Adrenal gland (tissue), 12 donors: ENCODE measurements around the gene HSDL2. TPM values are rescaled to one million over a fixed set of nuclear protein-coding genes. Genes with fewer than 3 reads are reported as not detected.

Experiments used
- DNase-seq, 7 donors: peaks; one replicate each; pipeline ENCODE4 v3.0.0-alpha.2; 2019 to 2020
- H3K27ac ChIP-seq, 5 donors: fragments of 200-600 bp; sonication (generic) in 4 of 5; 1 replicate in 3 of 5; 2 replicates in 2 of 5; pipeline versions ENCODE4 v1.5.1 to v1.8.0; 2016 to 2020; ENCODE audit warnings: mild to moderate bottlenecking in 1 of 5
- H3K27me3 ChIP-seq: fragments of 200-600 bp; 2 replicates; pipeline ENCODE4 v1.8.0; 2021
- H3K36me3 ChIP-seq, 2 donors: fragments of 200-600 bp; replicated peaks in 1 of 2; 1 replicate in 1 of 2; 2 replicates in 1 of 2; pipeline versions ENCODE4 v1.5.1 to v1.8.0; 2018 to 2022
- H3K4me1 ChIP-seq, 2 donors: fragments of 200-600 bp; replicated peaks in 1 of 2; 1 replicate in 1 of 2; 2 replicates in 1 of 2; pipeline versions ENCODE4 v1.5.1 to v1.8.0; 2018 to 2021
- H3K4me3 ChIP-seq, 4 donors: fragments of 200-600 bp; sonication (generic) in 3 of 4; one replicate each; pipeline ENCODE4 v1.5.1; 2016 to 2018
- H3K9me3 ChIP-seq, 3 donors: fragments of 200-600 bp; sonication (generic) in 1 of 3; replicated peaks in 1 of 3; 1 replicate in 2 of 3; 2 replicates in 1 of 3; pipeline versions ENCODE4 v1.5.1 to v1.8.0; 2016 to 2021
- CTCF ChIP-seq, 6 experiments: fragments of 450-650 bp in 4 of 6; fragments of 200-600 bp in 2 of 6; sonication (generic) in 1 of 6; IDR thresholded peaks; 1 replicate in 5 of 6; 2 replicates in 1 of 6; pipeline versions ENCODE4 v1.5.1 to v1.8.0; 2016 to 2021; ENCODE audit warnings: antibody characterized with exemption in 6 of 6, mild to moderate bottlenecking in 2 of 6, moderate library complexity in 1 of 6
- POLR2A ChIP-seq, 2 donors: fragments of 450-650 bp; IDR thresholded peaks; one replicate each; pipeline ENCODE4 v1.6.1; 2017; ENCODE audit warnings: antibody characterized with exemption in 2 of 2, mild to moderate bottlenecking in 2 of 2, moderate library complexity in 1 of 2
- WGBS, 4 donors: extraction: QIAGEN DNeasy Blood & Tissue Kit in 2 of 4; methylation state at CpG; one replicate each; pipeline versions ENCODE4 v1.1.5 to v1.1.7; 2013 to 2017; 5-methylcytosine and 5-hydroxymethylcytosine counted together
- intact Hi-C, 2 donors: fragments of 100-400 bp; cut with DNase I; formaldehyde crosslinking; loops; one replicate each; pipeline versions ENCODE4 v1.14.1 to v1.15.0; 2022 to 2023
- polyA plus RNA-seq, 3 donors: library from polyadenylated mRNA; stranded (reverse); fragments of 200-250 nt in 2 of 3; fragments of 350-450 nt in 1 of 3; fragmentation: Illumina TruSeq in 1 of 3; extraction: RNeasy Lipid Tissue Mini Kit (QIAGEN cat#74804) in 1 of 3; gene quantifications; one replicate each; pipeline ENCODE4 v1.2.3, GENCODE V29; 2013 to 2014
- total RNA-seq, 9 donors: library from RNA; depleted of rRNA in 4 of 9; stranded (reverse); fragments of >200 nt in 4 of 9; fragments of 120-200 nt in 1 of 9; fragmentation: NEBNext Ultra II Directional in 1 of 9; extraction: Animal tissue kit (Norgen Biotek cat#: 25700) in 1 of 9; gene quantifications; one replicate each; pipeline versions ENCODE4 v1.1.0 to v1.2.4, GENCODE V29; 2013 to 2023
- donor health status: healthy with polysubstance abuse.
- donor health status: Bipolar disorder and iron deficiency.
- donor health status: DM: yes; HTN: yes; CAD: no.
- donor health status: DM: no; HTN: no; CAD: no.
- donor health status: DM: no; HTN: no; CAD: no.
- donor health status: DM: yes; HTN: yes; CAD: no.

The HSDL2 gene
- total and polyA plus RNA-seq, 12 donors = 43.8 to 127 (median 85.2) TPM

GRCh38 chr9:112332977-112333638 is 46.8 kb upstream of the HSDL2 start, which contains the start of gene PTBP3:
Gene PTBP3, minus strand, starts transcription at chr9:112333619. Its CDS starts 35,754 bp downstream, at chr9:112297865.
- 0 to 2% (median 0%) methylated on average over 24 to 90 of the region's 90 CpGs; no CpG with 5 or more reads in 1 of the 4 donors for WGBS, 4 donors
- DNase-seq = peak; percentile 75 to 87 (median 81)
- Histone ChIP-seq H3K36me3 (no peaks in the 10 kb centered on the region), H3K9me3 (no peaks in the 10 kb centered on the region), H3K4me1 (peaks cover 3 to 34% of the 10 kb centered on the region in 2 donors), H3K27ac (peak within 1 kb of the TSS; percentile 93 to 98 (median 96)), H3K4me3 (peak within 1 kb of the TSS; percentile 49 to 98 (median 82)), H3K27me3 (no peaks in the 10 kb centered on the region)
- TF ChIP-seq CTCF (IDR thresholded peaks at IDR 0.05) (peak in 1 of 6 experiments; percentile 12), POLR2A (IDR thresholded peaks at IDR 0.05) (peak; percentile 85)
- intact Hi-C loops = loop anchor here in 1 of 2 donors (5.0 kb wide), 1 partner anchor 236 kb away; no protein-coding TSS in a partner anchor

GRCh38 chr9:112333639-112334431 is 46.1 kb upstream of the HSDL2 start:
- peak; percentile 35 to 68 (median 59) for TF ChIP-seq CTCF (IDR thresholded peaks at IDR 0.05)
- no peak for TF ChIP-seq POLR2A (IDR thresholded peaks at IDR 0.05)
- intact Hi-C loops = loop anchor here in 1 of 2 donors (5.0 kb wide), 1 partner anchor 237 kb away; no protein-coding TSS in a partner anchor
- DNase-seq = peak; percentile 92 to 96 (median 95)
- H3K36me3 ChIP-seq = no peaks in the 10 kb centered on the region
- no peaks in the 10 kb centered on the region for H3K27me3 ChIP-seq
- H3K9me3 ChIP-seq = no peaks in the 10 kb centered on the region
- H3K4me1 ChIP-seq = peaks cover 3 to 29% of the 10 kb centered on the region in 2 donors
- WGBS, 4 donors = 0 to 1% (median 0%) methylated on average over 4 to 70 of the region's 72 CpGs
- peak overlapping the region; percentile 49 to 98 (median 96) for H3K27ac ChIP-seq
- peak overlapping the region in 2 of 4 donors; percentile 71 to 98 for H3K4me3 ChIP-seq

GRCh38 chr9:112334432-112334841 is 45.5 kb upstream of the HSDL2 start:
- peaks cover 3 to 29% of the 10 kb centered on the region in 2 donors for H3K4me1 ChIP-seq
- H3K27me3 ChIP-seq = no peaks in the 10 kb centered on the region
- peak overlapping the region; percentile 49 to 98 (median 78) for H3K27ac ChIP-seq
- intact Hi-C loops = loop anchor here in 1 of 2 donors (5.0 kb wide), 1 partner anchor 237 kb away; no protein-coding TSS in a partner anchor
- H3K9me3 ChIP-seq = no peaks in the 10 kb centered on the region
- no peaks in the 10 kb centered on the region for H3K36me3 ChIP-seq
- TF ChIP-seq POLR2A (IDR thresholded peaks at IDR 0.05) = no peak
- WGBS, 4 donors = 18 to 23% (median 20%) methylated on average over 8 of the region's 8 CpGs
- peak in 1 of 7 donors; percentile 16 for DNase-seq
- peak overlapping the region in 2 of 4 donors; percentile 45 to 98 for H3K4me3 ChIP-seq

GRCh38 chr9:112337547-112337946 is 42.4 kb upstream of the HSDL2 start:
- intact Hi-C loops = no loop called here
- TF ChIP-seq CTCF (IDR thresholded peaks at IDR 0.05) (no peak), POLR2A (IDR thresholded peaks at IDR 0.05) (no peak)
- Histone ChIP-seq H3K9me3 (no peaks in the 10 kb centered on the region), H3K27me3 (no peaks in the 10 kb centered on the region), H3K4me3 (no peak overlapping the region), H3K4me1 (peaks cover 0 to 6% of the 10 kb centered on the region in 2 donors), H3K27ac (no peak overlapping the region), H3K36me3 (no peaks in the 10 kb centered on the region)
- no peak for DNase-seq
- WGBS, 4 donors = 63 to 86% (median 73%) methylated on average over 1 of the region's 1 CpG
